Thyroid gland (tissue), 4 donors: ENCODE data around the gene RTN4IP1. TPM values are rescaled to one million over a fixed set of nuclear protein-coding genes. Genes with fewer than 3 reads are reported as not detected.

Source experiments
- DNase-seq, 2 donors: peaks; one replicate each; pipeline ENCODE4 v3.0.0-alpha.2; 2019
- H3K27ac ChIP-seq, 3 donors: fragments of 200-600 bp; sonication (generic); 1 replicate in 2 of 3; 2 replicates in 1 of 3; pipeline ENCODE4 v1.5.1; 2016 to 2019; ENCODE audit warnings: mild to moderate bottlenecking in 1 of 3, moderate library complexity in 1 of 3
- H3K27me3 ChIP-seq: fragments of 200-600 bp; sonication (generic); one replicate; pipeline ENCODE4 v1.5.1; 2019
- H3K36me3 ChIP-seq, 2 donors: fragments of 200-600 bp; sonication (generic); one replicate each; pipeline ENCODE4 v1.5.1; 2016 to 2019
- H3K4me1 ChIP-seq, 2 donors: fragments of 200-600 bp; sonication (generic); one replicate each; pipeline ENCODE4 v1.5.1; 2017 to 2019
- H3K4me3 ChIP-seq, 3 donors: fragments of 200-600 bp; sonication (generic); replicated peaks in 1 of 3; 1 replicate in 2 of 3; 2 replicates in 1 of 3; pipeline ENCODE4 v1.5.1; 2016; ENCODE audit warnings: mild to moderate bottlenecking in 1 of 3
- H3K9me3 ChIP-seq: fragments of 200-600 bp; sonication (generic); one replicate; pipeline ENCODE4 v1.5.1; 2017
- POLR2A ChIP-seq, 2 donors: fragments of 450-650 bp; IDR thresholded peaks; one replicate each; pipeline ENCODE4 v1.6.1; 2017; ENCODE audit warnings: antibody characterized with exemption in 2 of 2, mild to moderate bottlenecking in 2 of 2, moderate library complexity in 1 of 2
- WGBS, 2 donors: methylation state at CpG; one replicate each; pipeline ENCODE4 v1.1.5; 2017; 5-methylcytosine and 5-hydroxymethylcytosine counted together
- intact Hi-C: fragments of 100-400 bp; cut with DNase I; formaldehyde crosslinking; loops from one replicate; pipeline ENCODE4 v1.15.1; 2023
- total RNA-seq, 4 donors: library from RNA; depleted of rRNA; stranded (reverse); fragments of >200 nt; gene quantifications; one replicate each; pipeline ENCODE4 v1.2.3, GENCODE V29; 2016
- TF ChIP-seq, protein P1 (sequence below), 6 experiments: fragments of 200-600 bp in 3 of 6; fragments of 450-650 bp in 3 of 6; sonication (generic) in 3 of 6; IDR thresholded peaks; one replicate each; pipeline ENCODE4 v1.5.1; 2016 to 2019; ENCODE audit warnings: antibody characterized with exemption in 6 of 6, mild to moderate bottlenecking in 2 of 6, inconsistent platforms in 1 of 6, moderate library complexity in 1 of 6

Gene RTN4IP1
- total RNA-seq, 4 donors from 2014 or later: 3.6 to 10.9 (median 8.6) TPM

DNA sequence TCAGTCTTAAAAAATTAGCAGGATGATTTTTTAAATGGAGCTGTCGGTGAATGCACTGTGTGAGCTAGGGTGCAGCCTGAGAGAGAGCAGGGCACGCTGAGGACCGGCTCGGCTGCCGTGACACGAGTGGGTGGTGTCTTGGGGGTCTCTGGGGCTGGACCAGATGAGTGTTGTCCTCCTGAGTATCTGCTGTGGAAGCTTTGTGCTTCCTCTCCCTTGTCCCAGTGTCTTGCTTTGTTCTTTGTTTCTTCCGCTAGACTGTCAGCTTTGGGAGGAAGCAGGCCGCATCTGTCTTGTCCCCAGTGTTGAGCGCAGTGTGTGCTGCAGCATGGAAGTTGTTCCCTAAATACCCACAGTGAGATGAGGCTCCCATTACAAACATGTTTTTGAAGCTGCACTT lies 89.4 kb downstream of the RTN4IP1 start:
- intact Hi-C loops: no loop called here
- no peak overlapping the region for H3K27ac ChIP-seq
- no peak for DNase-seq
- TF ChIP-seq, protein P1, sequence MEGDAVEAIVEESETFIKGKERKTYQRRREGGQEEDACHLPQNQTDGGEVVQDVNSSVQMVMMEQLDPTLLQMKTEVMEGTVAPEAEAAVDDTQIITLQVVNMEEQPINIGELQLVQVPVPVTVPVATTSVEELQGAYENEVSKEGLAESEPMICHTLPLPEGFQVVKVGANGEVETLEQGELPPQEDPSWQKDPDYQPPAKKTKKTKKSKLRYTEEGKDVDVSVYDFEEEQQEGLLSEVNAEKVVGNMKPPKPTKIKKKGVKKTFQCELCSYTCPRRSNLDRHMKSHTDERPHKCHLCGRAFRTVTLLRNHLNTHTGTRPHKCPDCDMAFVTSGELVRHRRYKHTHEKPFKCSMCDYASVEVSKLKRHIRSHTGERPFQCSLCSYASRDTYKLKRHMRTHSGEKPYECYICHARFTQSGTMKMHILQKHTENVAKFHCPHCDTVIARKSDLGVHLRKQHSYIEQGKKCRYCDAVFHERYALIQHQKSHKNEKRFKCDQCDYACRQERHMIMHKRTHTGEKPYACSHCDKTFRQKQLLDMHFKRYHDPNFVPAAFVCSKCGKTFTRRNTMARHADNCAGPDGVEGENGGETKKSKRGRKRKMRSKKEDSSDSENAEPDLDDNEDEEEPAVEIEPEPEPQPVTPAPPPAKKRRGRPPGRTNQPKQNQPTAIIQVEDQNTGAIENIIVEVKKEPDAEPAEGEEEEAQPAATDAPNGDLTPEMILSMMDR (IDR thresholded peaks at IDR 0.05): no peak
- TF ChIP-seq POLR2A (IDR thresholded peaks at IDR 0.05): no peak
- WGBS, 2 donors: 85 to 89% methylated on average over 9 of the region's 9 CpGs
- no peak overlapping the region for H3K4me3 ChIP-seq
- H3K9me3 ChIP-seq: no peaks in the 10 kb centered on the region
- no peaks in the 10 kb centered on the region for H3K4me1 ChIP-seq
- H3K27me3 ChIP-seq: no peaks in the 10 kb centered on the region
- H3K36me3 ChIP-seq: no peaks in the 10 kb centered on the region

GRCh38 chr6:106538145-106538544 lies 91.2 kb downstream of the RTN4IP1 start:
- no peak overlapping the region for H3K27ac ChIP-seq
- no peak for DNase-seq
- no peak for TF ChIP-seq POLR2A (IDR thresholded peaks at IDR 0.05)
- TF ChIP-seq, protein P1 (IDR thresholded peaks at IDR 0.05): no peak
- intact Hi-C loops: no loop called here
- 81 to 92% methylated on average over 1 of the region's 1 CpG for WGBS, 2 donors
- no peak overlapping the region for H3K4me3 ChIP-seq
- H3K4me1 ChIP-seq: no peaks in the 10 kb centered on the region
- no peaks in the 10 kb centered on the region for H3K9me3 ChIP-seq
- no peaks in the 10 kb centered on the region for H3K36me3 ChIP-seq
- H3K27me3 ChIP-seq: no peaks in the 10 kb centered on the region

DNA sequence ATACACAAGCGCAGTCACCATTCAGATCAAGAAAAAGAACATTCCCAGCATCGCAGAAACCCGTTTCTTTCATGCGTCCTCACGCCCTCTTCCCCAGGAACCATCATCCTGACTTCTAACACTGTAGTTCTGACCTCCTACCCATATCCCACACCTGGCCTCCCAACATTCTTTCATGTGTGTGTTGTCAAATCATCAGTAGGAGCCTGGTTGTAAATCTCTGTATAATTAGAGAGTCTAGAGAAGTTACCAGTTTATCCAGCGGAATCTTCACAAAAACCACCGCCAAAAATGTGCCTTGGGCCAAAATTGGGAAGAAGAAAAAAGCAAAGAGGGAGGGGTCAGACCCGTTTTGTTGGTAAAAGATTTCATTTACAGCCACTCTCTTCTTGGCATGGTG lies 91.6 kb downstream of the RTN4IP1 start:
- TF ChIP-seq, protein P1 (IDR thresholded peaks at IDR 0.05): no peak
- no peak for TF ChIP-seq POLR2A (IDR thresholded peaks at IDR 0.05)
- Histone ChIP-seq H3K4me1 (no peaks in the 10 kb centered on the region), H3K9me3 (no peaks in the 10 kb centered on the region), H3K27me3 (no peaks in the 10 kb centered on the region), H3K4me3 (no peak overlapping the region), H3K27ac (no peak overlapping the region), H3K36me3 (no peaks in the 10 kb centered on the region)
- no peak for DNase-seq
- intact Hi-C loops: no loop called here
- 82% methylated on average over 8 of the region's 8 CpGs for WGBS, 2 donors

DNA sequence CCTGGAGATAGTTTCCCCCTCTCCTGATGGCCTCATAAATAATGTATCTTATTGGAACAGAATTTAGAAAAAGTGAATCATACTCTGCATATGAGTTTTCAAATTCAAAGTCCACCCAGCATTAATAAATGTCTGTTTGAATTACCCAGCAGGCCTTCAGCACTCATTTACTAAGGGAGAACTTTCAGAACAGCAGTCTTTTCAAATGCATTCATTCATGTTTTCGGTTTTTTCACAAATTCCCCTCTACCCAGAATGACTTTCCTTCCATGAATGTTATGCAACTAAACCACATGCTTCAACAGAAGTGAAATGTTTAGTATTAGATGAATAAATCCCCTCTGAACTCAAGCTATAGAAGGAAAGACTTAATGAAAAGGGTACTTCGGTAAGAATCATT lies 92.4 kb downstream of the RTN4IP1 start:
- Histone ChIP-seq H3K27ac (no peak overlapping the region), H3K27me3 (no peaks in the 10 kb centered on the region), H3K36me3 (no peaks in the 10 kb centered on the region), H3K4me1 (no peaks in the 10 kb centered on the region), H3K9me3 (no peaks in the 10 kb centered on the region), H3K4me3 (no peak overlapping the region)
- TF ChIP-seq, protein P1 (IDR thresholded peaks at IDR 0.05): no peak
- no peak for TF ChIP-seq POLR2A (IDR thresholded peaks at IDR 0.05)
- 82 to 83% methylated on average over 2 of the region's 2 CpGs for WGBS, 2 donors
- intact Hi-C loops: no loop called here
- DNase-seq: no peak

DNA sequence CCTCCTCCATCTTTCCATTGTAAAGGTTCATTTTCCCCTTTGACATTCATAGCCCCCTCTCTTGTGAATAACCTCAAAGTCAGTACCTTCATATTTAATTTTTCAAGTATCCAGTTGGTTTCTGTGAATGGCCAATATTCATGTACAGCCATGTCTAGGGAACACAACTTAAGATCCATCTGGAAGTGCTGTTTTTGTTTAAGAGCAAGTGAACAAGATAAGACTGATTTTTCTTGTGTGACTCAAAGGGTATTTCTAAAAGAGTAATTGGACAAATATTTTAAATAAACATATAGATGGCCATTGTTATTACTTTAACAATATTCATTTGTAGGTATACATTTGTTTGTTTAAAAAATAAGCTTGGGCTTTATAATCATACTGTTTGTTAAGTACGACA lies 92.9 kb downstream of the RTN4IP1 start:
- TF ChIP-seq, protein P1 (IDR thresholded peaks at IDR 0.05): no peak
- TF ChIP-seq POLR2A (IDR thresholded peaks at IDR 0.05): no peak
- intact Hi-C loops: no loop called here
- no peak overlapping the region for H3K4me3 ChIP-seq
- H3K9me3 ChIP-seq: no peaks in the 10 kb centered on the region
- H3K4me1 ChIP-seq: no peaks in the 10 kb centered on the region
- H3K36me3 ChIP-seq: peaks cover 0 to 4% of the 10 kb centered on the region in 2 donors
- H3K27me3 ChIP-seq: no peaks in the 10 kb centered on the region
- no peak overlapping the region for H3K27ac ChIP-seq
- DNase-seq: no peak
- WGBS, 2 donors: 90 to 93% methylated on average over 1 of the region's 1 CpG
